ENCODE data around the gene CFAP100.

- TF ChIP-seq CTCF (IDR thresholded peaks at IDR 0.05) (no peak), POLR2A (IDR thresholded peaks at IDR 0.05) (no peak), EP300 (IDR thresholded peaks at IDR 0.05) (no peak)
Measured at GRCh38 chr3:126466886-126467610, 72.3 kb downstream of the CFAP100 start.

All from tibial nerve (tissue), 4 donors.